SIG-M5 (cell line): ENCODE measurements around the gene LYPD4.
"Not testable (repeated sequence)": the region's sequence is repeated elsewhere in the genome, so short reads cannot be mapped to it uniquely, and the experiment has no call there.

ENCODE experiments used
- DNase-seq: peaks from one replicate; lab custom pipeline; 2025; lab: John Stamatoyannopoulos, UW

LYPD4 gene

DNA sequence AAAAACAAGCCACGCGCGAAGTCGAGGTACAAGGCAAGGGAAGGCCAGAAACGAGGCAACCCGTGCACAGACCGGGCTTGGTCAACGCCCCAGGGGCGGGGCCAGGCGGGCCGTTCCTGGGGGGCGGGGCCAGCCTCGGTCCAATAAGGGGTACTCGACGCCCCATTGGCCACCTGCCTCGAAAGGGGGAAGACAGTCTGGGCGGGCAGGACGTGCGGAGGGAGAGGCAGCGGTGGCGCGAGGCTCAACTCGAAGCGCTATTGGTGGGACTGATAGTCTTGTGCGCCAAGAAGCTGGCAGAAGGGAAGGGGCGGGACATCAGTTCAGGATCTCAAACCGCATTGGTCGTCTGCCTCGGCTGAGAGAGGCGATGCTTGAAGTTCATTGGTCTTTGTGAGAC is at the start of gene LYPD4:
TSS of gene LYPD4 (minus strand) at position 83 of the 400 bp plus-strand sequence. CDS start 5,398 bp downstream, outside the sequence.
- no peak for DNase-seq

GRCh38 chr19:41893899-41894298 is 49.4 kb upstream of the LYPD4 start:
- DNase-seq, result no peak

- no peak for DNase-seq
Measured at GRCh38 chr19:41892173-41892902, 47.9 kb upstream of the LYPD4 start.

- no peak for DNase-seq
Measured at GRCh38 chr19:41890936-41891335, 46.5 kb upstream of the LYPD4 start.

DNA sequence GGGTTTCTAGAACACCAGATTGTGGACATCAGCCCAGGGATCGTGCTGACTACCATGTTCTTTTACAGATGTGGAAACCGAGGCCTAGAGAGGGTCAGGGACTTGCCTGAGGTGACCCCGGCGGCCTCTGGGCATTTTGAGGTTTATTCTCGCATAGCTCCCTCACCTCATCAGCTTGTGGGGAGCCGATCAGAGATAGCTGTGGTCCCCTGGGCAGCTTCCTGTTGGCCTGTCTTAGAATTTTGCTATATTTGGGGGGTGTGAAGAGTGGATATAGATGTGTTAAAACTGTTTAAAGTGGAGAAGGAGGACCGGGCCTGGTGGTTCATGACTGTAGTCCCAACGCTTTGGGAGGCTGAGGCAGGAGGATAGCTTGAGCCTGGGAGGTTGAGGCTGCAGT is 45.4 kb upstream of the LYPD4 start:
- no peak for DNase-seq

DNA sequence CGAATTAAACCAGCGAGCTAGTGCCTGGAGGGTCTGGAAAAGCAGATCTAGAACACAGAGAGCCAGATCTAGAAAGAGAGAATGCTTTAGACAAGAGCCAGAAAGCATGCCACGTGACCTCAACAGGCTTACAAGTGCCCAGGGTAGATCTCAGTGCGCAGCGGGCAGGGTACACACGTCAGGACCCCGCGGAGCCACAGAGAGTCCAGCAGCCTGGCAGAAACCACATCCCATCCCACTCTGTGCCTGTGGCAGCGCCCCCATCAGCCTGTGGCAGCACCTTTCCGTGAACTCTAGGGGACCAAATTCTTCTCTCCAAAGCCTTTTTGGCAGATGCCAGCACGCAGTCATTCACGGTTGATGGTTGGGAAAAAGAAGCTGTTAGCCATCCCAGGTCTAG is 44.4 kb upstream of the LYPD4 start:
- no peak for DNase-seq

GRCh38 chr19:41887711-41888382 is 43.4 kb upstream of the LYPD4 start:
- no peak for DNase-seq

DNA sequence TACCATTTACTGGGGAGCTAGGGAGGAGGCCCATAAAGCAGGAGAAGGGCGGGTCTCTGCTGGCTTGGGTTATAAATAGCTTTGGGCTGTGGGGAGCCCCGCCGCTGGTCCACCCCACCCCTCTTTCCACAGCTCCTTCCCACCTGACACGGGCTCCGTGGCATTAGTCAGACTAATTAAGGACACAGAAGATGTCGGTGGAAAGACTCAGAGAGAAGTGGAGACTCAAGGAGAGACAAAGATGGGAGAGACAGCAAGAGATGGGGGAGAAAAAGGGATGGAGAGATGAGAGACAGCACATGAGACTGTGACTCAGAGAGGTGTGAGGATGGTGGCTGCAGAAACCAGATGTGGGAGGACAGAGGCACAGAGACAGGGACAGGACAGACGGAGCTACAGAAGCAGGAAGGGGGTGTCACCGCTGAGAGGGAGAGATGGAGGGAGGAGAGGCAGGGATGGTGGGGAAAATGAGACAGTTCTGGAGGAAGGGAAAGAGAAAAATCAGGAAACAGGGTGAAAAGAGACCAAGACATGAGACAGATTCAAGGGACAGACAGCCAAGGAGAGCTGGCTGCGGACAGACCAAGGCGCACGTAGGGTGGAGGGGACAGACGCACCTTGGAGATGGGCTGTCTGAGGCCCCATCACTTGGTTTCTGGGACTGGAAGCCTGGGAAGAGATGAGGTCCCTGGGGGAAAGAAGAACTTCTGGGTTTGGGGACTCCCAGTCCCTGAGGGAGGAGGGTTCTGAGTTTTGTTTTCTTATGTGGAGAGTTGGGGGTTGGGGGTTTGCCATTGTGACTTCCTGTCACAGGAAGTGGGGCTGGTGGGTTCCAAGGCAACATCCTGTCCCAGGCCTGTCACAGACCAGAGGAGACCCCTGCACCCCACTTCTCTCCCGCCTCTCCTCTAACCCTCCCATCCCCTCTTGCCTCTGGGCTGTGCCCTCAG is 42.6 kb upstream of the LYPD4 start:
- DNase-seq, result no peak

- peak; percentile 72 for DNase-seq
Measured at GRCh38 chr19:41883821-41884733, 39.6 kb upstream of the LYPD4 start.

DNA sequence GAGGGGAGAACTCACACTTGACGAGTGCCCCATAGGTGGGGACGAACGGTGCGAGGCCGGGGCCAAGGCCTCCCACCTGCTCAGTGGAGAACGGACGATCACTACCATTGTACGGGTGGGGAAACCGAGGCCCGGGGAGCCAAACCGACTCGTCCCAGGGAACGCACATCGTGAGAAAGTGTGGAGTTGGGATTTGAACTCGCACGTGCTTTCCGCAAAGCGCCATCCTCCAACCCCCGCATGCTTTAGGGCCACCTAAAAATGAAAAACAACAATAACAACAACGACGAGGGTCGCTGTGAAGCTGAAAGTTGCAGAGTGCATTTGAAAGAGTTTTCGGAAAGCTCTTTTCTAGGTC is 39.0 kb upstream of the LYPD4 start:
- no peak for DNase-seq

GRCh38 chr19:41882568-41883462 is 38.3 kb upstream of the LYPD4 start, which contains the start of gene ARHGEF1:
ARHGEF1 (plus strand) TSS chr19:41883184; CDS start chr19:41888083, 4,899 bp downstream.
- no peak for DNase-seq

GRCh38 chr19:41880329-41880708 is 35.8 kb upstream of the LYPD4 start:
- no peak for DNase-seq

DNA sequence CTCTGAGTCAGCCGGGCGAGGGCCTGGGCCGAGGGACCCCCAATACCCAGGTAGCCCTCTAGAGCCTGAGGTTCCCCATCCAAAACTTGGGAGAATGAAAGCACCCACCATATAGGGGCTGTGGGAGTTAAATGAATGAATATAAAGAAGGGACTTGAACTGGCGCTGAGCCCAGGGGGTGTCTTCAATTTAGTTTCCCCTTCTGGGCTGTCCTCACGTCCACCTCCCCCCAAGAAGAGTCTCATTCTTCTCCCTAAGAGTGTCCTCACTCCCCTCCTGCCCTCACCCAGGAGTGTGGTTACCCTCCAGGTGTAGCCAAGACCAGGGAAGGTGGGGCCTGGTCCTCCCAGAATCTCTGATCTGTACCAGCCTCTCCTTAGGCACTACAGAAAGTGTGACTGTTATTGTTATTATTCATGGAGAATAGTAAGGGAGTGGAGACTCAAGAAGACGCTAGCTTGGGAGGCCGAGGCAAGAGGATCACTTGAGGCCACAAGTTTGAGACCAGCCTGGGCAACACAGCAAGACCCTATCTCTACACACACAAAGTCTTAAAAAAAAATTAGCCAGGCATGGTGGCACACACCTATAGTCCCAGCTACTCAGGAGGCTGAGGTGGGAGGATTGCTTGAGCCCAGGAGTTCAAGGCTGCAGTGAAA is 35.3 kb upstream of the LYPD4 start:
- no peak for DNase-seq

- no peak for DNase-seq
Measured at GRCh38 chr19:41879080-41879479, 34.6 kb upstream of the LYPD4 start.

DNA sequence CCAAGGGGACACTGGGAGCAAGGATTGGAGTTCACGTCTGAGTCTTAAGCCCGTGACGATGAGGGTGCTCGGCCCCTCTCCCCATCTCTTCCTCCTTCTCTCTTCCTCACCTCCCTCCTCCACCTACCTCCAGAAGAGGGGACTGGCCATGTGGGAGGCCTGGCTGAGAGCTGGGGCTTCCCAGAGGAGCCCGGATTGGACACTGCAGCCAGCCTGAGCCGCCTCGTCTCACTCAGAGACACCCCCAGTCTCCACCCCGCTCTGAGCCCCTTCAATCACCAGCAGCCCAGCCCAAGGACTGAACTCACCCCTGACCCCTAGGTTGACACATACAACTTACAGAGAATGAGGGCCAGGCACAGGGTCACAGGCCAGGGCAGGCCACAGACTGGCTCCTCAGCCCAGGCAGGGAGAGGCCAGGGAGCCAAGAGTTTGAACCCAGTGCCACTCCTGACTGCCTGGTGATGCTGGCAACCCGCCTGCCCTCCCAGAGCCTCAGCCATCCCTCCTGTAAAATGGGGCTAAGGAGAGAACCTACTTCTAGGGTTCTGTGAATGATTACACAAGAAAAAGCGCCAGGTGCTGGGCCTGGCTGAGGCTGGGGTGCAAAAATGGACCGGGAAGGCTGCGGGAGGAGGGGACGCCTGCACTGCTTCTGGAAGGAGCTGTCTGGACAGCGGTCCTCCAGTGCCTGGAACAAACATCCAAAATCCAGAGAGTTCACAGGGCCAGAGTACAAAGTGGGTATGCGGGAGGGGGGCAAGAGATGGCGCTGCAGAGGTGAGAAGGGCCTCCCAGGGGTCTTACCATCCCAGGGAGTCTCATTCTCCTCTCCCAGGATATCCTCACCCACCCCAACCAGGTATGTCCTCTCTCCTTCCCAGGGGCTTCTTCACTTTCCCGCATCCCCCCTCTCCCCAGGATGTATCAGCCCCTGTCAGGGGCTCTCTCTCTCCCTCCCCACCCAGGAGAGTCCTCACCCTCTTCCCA is 33.7 kb upstream of the LYPD4 start:
- no peak for DNase-seq

GRCh38 chr19:41876847-41877832 is 32.7 kb upstream of the LYPD4 start, which contains the start of gene CD79A:
CD79A (plus strand) TSS chr19:41877279; CDS start chr19:41877305, 26 bp downstream.
- no peak for DNase-seq

DNA sequence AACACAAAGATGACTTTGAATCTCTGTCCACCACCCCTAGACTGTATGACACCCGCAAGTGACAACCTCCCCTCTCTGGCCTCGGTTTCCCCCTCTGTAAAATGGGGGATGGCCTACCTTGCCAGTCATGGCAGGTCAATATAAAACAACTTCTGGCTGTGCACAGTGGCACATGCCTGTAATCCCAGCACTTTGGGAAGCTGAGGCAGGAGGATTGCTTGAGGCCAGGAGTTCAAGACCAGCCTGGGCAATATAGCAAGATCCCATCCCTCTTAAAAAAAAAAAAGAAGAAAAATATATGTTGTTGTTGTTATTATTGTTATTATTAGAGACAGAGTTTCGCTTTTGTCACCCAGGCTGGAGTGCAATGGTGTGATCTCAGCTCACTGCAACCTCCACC is 31.5 kb upstream of the LYPD4 start:
- not testable (repeated sequence) for DNase-seq
